AG09319 (cell line): Measurements from ENCODE around the gene AARS2.
"Not testable (repeated sequence)": the region's sequence is repeated elsewhere in the genome, so short reads cannot be mapped to it uniquely, and the experiment has no call there.

ENCODE experiments used
- DNase-seq: peaks from one replicate; pipeline ENCODE4 v3.0.0-alpha.2; 2010; ENCODE audit warnings: low read depth; ENCODE audit errors: extremely low read depth
- TF ChIP-seq, protein P1 (sequence below): IDR thresholded peaks from 2 replicates; pipeline ENCODE4 v1.5.1; 2011; ENCODE audit warnings: low read depth, mild to moderate bottlenecking, inconsistent platforms, low read length, moderate library complexity

The AARS2 gene

DNA sequence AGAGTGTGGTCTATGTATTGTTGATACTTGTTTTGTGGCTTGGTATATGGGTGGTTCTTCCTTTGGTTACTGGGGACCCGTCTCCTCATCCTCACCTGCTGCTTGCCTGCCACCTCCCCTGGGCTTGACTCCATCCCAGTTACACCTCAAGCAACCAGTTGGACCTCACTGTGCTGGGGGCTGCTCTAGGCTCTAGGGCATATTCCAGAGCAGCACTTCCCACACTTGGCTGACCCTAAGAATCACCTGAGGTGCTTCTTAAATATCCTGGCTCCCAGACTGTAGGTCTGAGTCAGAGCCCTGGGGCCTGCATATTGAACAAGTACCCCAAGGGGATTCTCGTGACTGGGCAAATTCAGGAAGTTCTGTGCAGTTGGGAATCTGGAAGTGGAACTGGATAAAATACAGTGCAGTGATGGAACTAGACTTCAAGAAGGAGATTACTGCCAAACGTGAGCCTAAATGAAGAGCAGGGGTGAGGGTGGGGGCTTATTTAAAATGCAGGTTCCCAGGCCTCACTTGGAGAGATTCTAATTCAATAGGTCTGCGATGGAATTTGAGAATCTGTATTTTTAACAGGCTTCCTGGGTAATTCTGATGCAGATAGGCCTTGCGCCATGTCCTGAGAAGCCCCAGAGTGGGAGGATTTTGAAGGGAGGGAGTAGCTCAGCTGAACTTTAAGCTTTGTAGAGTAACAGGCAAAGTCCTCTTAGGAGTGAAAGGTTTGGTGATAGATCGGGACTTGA, 36.9 kb upstream of the AARS2 start:
- TF ChIP-seq, protein P1, sequence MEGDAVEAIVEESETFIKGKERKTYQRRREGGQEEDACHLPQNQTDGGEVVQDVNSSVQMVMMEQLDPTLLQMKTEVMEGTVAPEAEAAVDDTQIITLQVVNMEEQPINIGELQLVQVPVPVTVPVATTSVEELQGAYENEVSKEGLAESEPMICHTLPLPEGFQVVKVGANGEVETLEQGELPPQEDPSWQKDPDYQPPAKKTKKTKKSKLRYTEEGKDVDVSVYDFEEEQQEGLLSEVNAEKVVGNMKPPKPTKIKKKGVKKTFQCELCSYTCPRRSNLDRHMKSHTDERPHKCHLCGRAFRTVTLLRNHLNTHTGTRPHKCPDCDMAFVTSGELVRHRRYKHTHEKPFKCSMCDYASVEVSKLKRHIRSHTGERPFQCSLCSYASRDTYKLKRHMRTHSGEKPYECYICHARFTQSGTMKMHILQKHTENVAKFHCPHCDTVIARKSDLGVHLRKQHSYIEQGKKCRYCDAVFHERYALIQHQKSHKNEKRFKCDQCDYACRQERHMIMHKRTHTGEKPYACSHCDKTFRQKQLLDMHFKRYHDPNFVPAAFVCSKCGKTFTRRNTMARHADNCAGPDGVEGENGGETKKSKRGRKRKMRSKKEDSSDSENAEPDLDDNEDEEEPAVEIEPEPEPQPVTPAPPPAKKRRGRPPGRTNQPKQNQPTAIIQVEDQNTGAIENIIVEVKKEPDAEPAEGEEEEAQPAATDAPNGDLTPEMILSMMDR = no peak
- DNase-seq = no peak

GRCh38 chr6:44346818-44347217, 33.7 kb upstream of the AARS2 start:
- DNase-seq = not testable (repeated sequence)

GRCh38 chr6:44342489-44342888, 29.3 kb upstream of the AARS2 start, which contains the start of gene SPATS1:
SPATS1 (plus strand) TSS chr6:44342650; CDS start chr6:44343096, 446 bp downstream.
- DNase-seq = no peak
- TF ChIP-seq, protein P1 = no peak

DNA sequence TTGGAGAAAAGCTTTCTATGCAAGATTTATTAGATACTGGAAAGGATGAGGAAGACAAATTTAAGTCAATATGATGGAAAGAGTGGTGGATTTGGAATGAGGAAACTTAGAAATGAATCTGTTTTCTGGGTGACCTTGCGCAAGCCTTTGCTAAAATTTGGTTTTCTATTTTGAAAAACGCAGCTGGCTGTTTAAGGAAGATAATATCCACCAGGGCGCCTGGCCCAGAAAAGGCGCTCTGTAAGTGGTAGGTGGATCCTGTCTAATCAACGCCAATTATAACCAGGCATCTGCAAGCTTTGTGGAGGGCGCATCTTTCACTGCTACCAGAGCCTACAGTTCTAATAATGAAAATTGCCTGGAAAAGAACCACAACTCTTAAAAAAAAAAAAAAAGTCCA, 28.9 kb upstream of the AARS2 start:
- TF ChIP-seq, protein P1 = no peak
- DNase-seq = no peak

DNA sequence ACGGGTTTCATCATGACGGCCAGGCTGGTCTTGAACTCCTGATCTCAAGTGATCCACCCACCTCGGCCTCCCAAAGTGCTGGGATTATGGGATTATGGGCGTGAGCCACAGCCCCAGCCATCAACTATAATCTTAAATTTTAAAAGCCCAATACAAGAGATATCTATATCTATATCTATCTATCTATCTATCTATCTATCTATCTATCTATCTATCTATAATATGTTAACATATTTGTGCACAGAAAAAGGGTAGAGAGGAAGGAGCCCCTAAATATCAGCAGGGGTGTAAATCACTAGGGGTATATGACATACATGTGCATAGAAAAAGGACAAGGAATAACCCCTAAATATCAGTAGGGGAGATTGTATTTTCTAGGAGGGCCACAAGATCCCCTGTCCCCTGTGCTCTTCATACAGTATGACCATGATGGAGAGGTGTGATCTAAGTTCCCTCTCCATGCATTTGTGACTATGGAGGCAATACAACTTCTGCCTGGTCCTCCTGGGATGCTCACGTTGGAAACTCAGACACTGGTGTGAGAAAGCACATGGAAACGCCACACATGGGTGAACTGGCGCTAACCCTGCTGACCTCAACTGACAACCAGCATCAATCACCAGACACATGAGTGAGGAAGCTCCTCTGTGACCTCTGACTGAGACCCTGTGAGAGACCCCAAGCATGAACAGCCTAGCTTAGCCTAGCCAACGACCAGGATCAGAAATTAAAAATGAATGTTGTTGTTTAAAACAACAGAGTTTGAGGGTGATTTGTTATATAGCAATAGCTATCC, 28.1 kb upstream of the AARS2 start:
- TF ChIP-seq, protein P1 = no peak

GRCh38 chr6:44339763-44340625, 26.8 kb upstream of the AARS2 start:
- DNase-seq = no peak
- TF ChIP-seq, protein P1 = no peak

More for the DNA sequence above, 28.1 kb upstream of the AARS2 start:
- DNase-seq = no peak

DNA sequence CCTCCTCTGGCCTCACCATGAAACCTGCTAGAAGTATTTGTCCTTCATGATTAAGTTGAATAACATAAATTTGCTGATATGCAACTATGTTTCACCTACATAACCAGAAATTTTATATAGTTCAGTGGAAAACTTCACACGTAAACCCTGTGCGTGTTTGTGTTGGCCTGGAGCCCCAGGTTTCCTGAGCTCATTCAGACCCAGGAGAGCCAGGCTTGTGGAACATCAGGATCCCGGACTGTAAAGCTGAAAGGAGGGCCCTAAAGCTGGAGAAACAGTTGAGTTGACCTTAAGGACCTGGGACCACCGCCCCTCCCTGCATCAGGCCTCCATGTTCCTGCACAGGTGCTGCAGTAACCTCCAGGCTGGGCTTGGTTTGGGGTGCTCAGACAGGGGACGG, 26.2 kb upstream of the AARS2 start:
- TF ChIP-seq, protein P1 = no peak

More for the DNA sequence above, 26.2 kb upstream of the AARS2 start:
- DNase-seq = no peak
